Activated naive CD8-positive, alpha-beta T cell treated with anti-CD3 and anti-CD28 coated beads, Interleukin-2, amount 10 ng/mL, durations not matched to agents 7 days and 5 days (primary cell): ENCODE measurements around the gene SERPINB5. TPM values are rescaled to one million over a fixed set of nuclear protein-coding genes. Genes with fewer than 3 reads are reported as not detected.

ENCODE experiments used
- ATAC-seq: fragments of 150-1000 bp; cut with Tn5 transposase; one replicate; pipeline ENCODE4 v1.10.0; 2021; ENCODE audit warnings: low read depth, moderate library complexity
- POLR2A ChIA-PET: fragments of 350-600 bp; sonication (Branson Sonifier 250); formaldehyde crosslinking; loops from one replicate; lab custom pipeline; 2021; ENCODE audit warnings: antibody characterized with exemption; lab: Charles Lee
- DNase-seq: peaks from one replicate; pipeline ENCODE4 v3.0.0; 2021
- H3K27ac Mint-ChIP-seq: one replicate; pipeline ENCODE4 v1.8.0; 2022; ENCODE audit warnings: mild to moderate bottlenecking, mixed read lengths
- H3K27me3 Mint-ChIP-seq: one replicate; pipeline ENCODE4 v1.8.0; 2022; ENCODE audit warnings: mild to moderate bottlenecking, moderate library complexity, mixed read lengths
- H3K36me3 Mint-ChIP-seq: one replicate; pipeline ENCODE4 v1.8.0; 2021; ENCODE audit warnings: mild to moderate bottlenecking, mixed read lengths
- H3K4me1 Mint-ChIP-seq: one replicate; pipeline ENCODE4 v1.8.0; 2021; ENCODE audit warnings: mixed read lengths
- H3K4me3 Mint-ChIP-seq: one replicate; pipeline ENCODE4 v1.8.0; 2022; ENCODE audit warnings: mild to moderate bottlenecking, moderate library complexity, mixed read lengths
- H3K9me3 Mint-ChIP-seq: one replicate; pipeline ENCODE4 v1.8.0; 2021; ENCODE audit warnings: mixed read lengths
- total RNA-seq, 2 experiments: library from RNA; stranded (reverse); gene quantifications; one replicate each; pipeline ENCODE4 v1.2.3, GENCODE V29; 2021

The SERPINB5 gene
- total RNA-seq = not detected

GRCh38 chr18:63476668-63477067, at the start of gene SERPINB5:
SERPINB5 (plus strand) TSS chr18:63476958; CDS start chr18:63484429, 7,471 bp downstream.
- POLR2A ChIA-PET = no interaction called here
- no peak for DNase-seq
- no peak within 1 kb of the TSS for H3K27ac Mint-ChIP-seq
- H3K9me3 Mint-ChIP-seq = no peaks in the 10 kb centered on the region
- peaks cover 30% of the 10 kb centered on the region for H3K27me3 Mint-ChIP-seq
- no peak within 1 kb of the TSS for H3K4me3 Mint-ChIP-seq
- H3K4me1 Mint-ChIP-seq = no peaks in the 10 kb centered on the region
- H3K36me3 Mint-ChIP-seq = no peaks in the 10 kb centered on the region
- no peak for ATAC-seq

DNA sequence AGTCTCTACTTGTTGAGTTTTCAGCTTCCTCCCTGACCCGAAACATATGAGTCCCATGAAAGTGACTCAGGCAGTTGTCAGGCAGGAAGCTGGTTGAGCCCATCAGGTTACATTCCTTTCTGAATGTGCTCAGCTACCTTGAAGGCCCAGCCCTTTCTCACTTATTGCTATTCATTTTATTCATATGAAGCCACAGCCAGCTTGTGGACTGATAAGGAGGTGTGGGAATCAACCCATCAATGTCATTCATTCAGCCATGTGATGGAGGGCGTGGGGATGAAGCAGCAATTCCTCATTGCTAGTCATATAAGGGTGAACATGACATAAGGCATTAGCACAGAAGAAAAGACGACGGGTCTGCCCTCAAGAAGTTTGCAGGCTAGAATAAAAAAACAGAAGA, 49.2 kb upstream of the SERPINB5 start:
- ATAC-seq (no peak), DNase-seq (no peak)
- H3K27ac Mint-ChIP-seq = no peak overlapping the region
- peaks cover 1% of the 10 kb centered on the region for H3K36me3 Mint-ChIP-seq
- H3K9me3 Mint-ChIP-seq = no peaks in the 10 kb centered on the region
- peaks cover 35% of the 10 kb centered on the region for H3K27me3 Mint-ChIP-seq
- no peak overlapping the region for H3K4me3 Mint-ChIP-seq
- POLR2A ChIA-PET = no interaction called here
- H3K4me1 Mint-ChIP-seq = peaks cover 10% of the 10 kb centered on the region

DNA sequence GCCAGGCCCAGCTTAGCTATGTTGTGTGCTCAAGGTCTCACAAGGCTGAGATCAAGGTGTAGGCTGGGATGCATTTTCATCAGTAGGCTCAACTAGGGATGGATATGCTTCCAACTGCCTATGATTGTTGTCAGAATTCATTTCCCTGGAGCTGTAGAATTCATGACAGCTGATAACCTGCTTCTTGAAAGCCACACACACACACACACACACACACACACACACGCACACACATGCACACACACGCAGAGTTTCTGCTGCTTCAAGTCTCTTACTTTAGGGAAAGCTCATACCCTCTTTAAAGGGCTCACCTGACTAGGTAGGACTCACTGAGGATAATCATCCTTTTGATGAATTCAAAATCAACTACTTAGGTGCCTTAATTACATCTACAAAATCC, 46.2 kb upstream of the SERPINB5 start:
- no peaks in the 10 kb centered on the region for H3K36me3 Mint-ChIP-seq
- ATAC-seq (no peak), DNase-seq (no peak)
- peaks cover 59% of the 10 kb centered on the region for H3K27me3 Mint-ChIP-seq
- H3K4me3 Mint-ChIP-seq = no peak overlapping the region
- POLR2A ChIA-PET = interaction anchor here (0.7 kb wide), 2 partner anchors 9 to 1012 kb away, joined by 3 read pairs; partner anchors contain the start of gene VPS4B
- H3K9me3 Mint-ChIP-seq = no peaks in the 10 kb centered on the region
- H3K27ac Mint-ChIP-seq = no peak overlapping the region
- H3K4me1 Mint-ChIP-seq = peaks cover 2% of the 10 kb centered on the region

DNA sequence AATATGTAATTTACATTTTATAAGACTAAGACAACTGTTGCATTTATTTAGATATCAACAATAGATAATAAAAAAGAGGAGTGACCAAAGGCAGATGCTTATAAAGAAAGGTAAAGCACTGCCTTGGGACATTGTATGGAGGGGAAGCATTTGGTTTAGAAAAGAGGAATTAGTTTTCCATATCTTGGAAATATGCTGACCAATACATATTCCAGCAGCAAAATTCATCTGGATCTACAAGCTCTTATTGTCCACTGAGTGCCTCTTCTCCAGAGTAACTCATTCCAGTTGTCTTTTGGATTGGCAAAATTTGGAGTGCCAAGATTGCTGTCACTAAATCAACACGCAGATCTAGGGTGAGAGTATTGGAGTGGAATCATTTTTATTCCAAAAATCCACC, 45.6 kb upstream of the SERPINB5 start:
- Mint-ChIP-seq H3K4me3 (no peak overlapping the region), H3K27ac (no peak overlapping the region), H3K36me3 (no peaks in the 10 kb centered on the region), H3K27me3 (peaks cover 62% of the 10 kb centered on the region), H3K9me3 (no peaks in the 10 kb centered on the region), H3K4me1 (no peaks in the 10 kb centered on the region)
- no peak for ATAC-seq
- POLR2A ChIA-PET = interaction anchor here (0.7 kb wide), 1 partner anchor 9 kb away, joined by 3 read pairs; the partner anchor contains the start of gene VPS4B
- DNase-seq = no peak

DNA sequence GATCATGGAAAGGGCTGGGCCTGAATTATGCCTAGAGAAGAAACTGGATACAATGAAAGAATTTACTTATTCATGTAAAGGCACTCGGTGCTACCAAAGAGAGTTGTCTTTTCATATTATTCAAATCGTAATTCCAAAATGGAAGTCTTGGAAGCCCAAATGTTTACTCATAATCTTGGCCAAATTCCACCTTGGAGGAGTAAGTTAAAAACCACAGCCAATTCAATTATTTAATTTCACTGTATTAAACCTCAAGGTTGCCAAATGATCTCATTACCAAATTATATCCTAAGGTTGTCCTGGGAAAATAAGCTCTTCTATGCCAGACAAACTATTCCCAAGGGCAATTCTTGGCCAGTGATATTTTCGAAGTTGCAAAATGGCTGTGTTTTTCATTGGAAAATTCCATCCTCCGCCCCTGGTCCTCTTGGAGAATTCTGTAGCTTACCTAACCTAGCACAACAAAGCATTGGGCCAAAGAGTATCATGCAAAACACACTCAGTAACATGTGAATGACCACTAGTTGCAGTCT, 43.4 kb upstream of the SERPINB5 start:
- Mint-ChIP-seq H3K9me3 (no peaks in the 10 kb centered on the region), H3K27me3 (peaks cover 69% of the 10 kb centered on the region), H3K27ac (no peak overlapping the region), H3K4me3 (no peak overlapping the region), H3K4me1 (no peaks in the 10 kb centered on the region), H3K36me3 (no peaks in the 10 kb centered on the region)
- ATAC-seq (no peak), DNase-seq (no peak)
- POLR2A ChIA-PET = interaction anchor here (1.4 kb wide), 1 partner anchor 11 kb away, joined by 3 read pairs; the partner anchor contains the start of gene VPS4B

GRCh38 chr18:63438181-63438580, 38.6 kb upstream of the SERPINB5 start:
- Mint-ChIP-seq H3K27me3 (peaks cover 40% of the 10 kb centered on the region), H3K36me3 (no peaks in the 10 kb centered on the region), H3K4me3 (no peak overlapping the region), H3K27ac (no peak overlapping the region), H3K4me1 (peaks cover 4% of the 10 kb centered on the region), H3K9me3 (no peaks in the 10 kb centered on the region)
- DNase-seq = no peak
- POLR2A ChIA-PET = no interaction called here
- no peak for ATAC-seq

DNA sequence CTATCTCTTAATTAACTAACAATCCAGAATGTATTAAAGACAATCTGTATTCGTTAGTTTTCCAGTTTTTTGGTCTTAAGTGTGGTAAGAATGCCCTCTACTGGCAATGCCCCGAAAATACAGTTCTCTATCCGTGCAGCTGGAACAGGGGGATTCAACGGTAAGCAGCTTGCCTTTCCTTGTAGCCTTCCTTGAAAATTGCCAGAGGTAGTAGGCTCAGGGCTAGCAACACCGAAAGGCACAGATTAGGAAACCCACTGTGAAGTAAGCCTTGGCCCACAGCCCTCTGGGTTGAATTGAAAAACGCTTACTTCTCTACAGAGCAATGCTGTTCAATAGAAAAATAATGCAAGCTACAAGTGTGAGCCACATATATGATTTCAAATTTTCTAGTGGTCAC, 37.4 kb upstream of the SERPINB5 start:
- no peak for ATAC-seq
- POLR2A ChIA-PET = no interaction called here
- H3K4me3 Mint-ChIP-seq = no peak overlapping the region

DNA sequence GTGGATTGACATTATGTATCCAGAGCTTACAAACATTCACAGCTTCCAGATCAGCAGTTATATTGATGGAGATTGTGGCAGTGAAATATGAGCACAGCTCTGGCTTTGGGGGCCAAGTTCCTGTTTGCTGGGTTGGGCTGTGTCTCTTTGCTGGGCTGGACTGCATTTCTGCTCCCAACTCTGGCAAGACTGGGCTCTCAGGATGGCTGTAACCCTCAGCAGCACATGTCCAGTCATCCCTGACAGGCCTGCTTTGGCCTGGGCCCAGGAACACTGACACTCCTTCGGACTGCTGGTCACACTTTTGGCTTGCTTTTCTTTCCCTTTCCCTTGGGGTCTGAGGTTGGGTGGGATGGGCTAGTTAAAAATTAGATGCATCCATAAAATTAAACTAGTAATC, 36.5 kb upstream of the SERPINB5 start:
- POLR2A ChIA-PET = no interaction called here
- Mint-ChIP-seq H3K4me1 (peaks cover 4% of the 10 kb centered on the region), H3K27ac (no peak overlapping the region)

More for the DNA sequence above, 37.4 kb upstream of the SERPINB5 start:
- no peak for DNase-seq
- Mint-ChIP-seq H3K9me3 (no peaks in the 10 kb centered on the region), H3K36me3 (no peaks in the 10 kb centered on the region), H3K27me3 (peaks cover 29% of the 10 kb centered on the region), H3K4me1 (peaks cover 4% of the 10 kb centered on the region), H3K27ac (no peak overlapping the region)

GRCh38 chr18:63440881-63441280, 35.9 kb upstream of the SERPINB5 start:
- Mint-ChIP-seq H3K36me3 (no peaks in the 10 kb centered on the region), H3K27ac (no peak overlapping the region), H3K27me3 (peaks cover 19% of the 10 kb centered on the region), H3K4me3 (no peak overlapping the region), H3K9me3 (no peaks in the 10 kb centered on the region), H3K4me1 (peaks cover 4% of the 10 kb centered on the region)
- DNase-seq (no peak), ATAC-seq (no peak)
- POLR2A ChIA-PET = no interaction called here

More for the DNA sequence above, 36.5 kb upstream of the SERPINB5 start:
- no peaks in the 10 kb centered on the region for H3K9me3 Mint-ChIP-seq
- DNase-seq (no peak), ATAC-seq (no peak)
- no peaks in the 10 kb centered on the region for H3K36me3 Mint-ChIP-seq
- H3K27me3 Mint-ChIP-seq = peaks cover 22% of the 10 kb centered on the region
- no peak overlapping the region for H3K4me3 Mint-ChIP-seq

DNA sequence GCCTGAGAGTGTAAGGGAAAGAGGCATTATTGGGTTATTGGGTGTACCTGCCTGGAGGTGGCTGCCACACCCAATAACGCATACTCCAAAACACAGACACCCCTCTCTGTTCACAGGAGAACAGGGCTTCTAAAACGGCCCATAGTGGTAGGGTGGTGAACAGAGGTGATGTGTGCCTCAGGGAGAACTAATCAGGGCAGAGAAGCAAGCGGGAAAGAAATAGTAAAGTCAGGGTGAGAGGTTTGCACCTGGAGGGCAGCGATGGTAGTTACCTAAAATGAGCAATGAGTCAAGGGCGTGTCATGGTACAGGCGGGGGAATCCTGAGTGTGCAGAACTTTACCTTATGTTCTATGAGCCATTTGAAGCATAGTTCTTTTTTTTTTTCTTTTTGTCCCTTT, 32.9 kb upstream of the SERPINB5 start:
- POLR2A ChIA-PET = interaction anchor here (0.7 kb wide), 1 partner anchor 573 kb away, joined by 3 read pairs; no protein-coding TSS in a partner anchor
- no peaks in the 10 kb centered on the region for H3K9me3 Mint-ChIP-seq
- no peak overlapping the region for H3K4me3 Mint-ChIP-seq
- no peak overlapping the region for H3K27ac Mint-ChIP-seq
- H3K27me3 Mint-ChIP-seq = peaks cover 10% of the 10 kb centered on the region
- DNase-seq (no peak), ATAC-seq (no peak)
- H3K4me1 Mint-ChIP-seq = peaks cover 4% of the 10 kb centered on the region
- H3K36me3 Mint-ChIP-seq = no peaks in the 10 kb centered on the region

DNA sequence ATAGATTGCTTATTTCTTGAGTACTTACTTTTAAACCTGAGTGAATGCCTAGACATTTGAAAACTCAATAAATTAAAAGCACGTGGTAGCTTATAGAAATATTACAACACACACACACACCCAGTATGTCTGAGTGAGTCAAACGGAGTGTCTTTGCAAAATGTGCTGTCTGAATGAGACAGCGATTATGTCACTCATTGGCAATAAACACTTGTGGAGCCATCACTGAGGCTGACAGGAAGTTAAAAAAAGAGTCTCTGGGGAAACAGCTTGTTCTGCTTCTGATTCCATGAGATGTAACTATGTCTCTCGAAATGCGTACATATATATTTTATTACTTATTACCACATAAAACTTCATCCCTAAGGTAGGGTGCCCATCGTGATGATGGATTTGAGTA, 32.2 kb upstream of the SERPINB5 start:
- no peak overlapping the region for H3K4me3 Mint-ChIP-seq
- H3K4me1 Mint-ChIP-seq = peaks cover 1% of the 10 kb centered on the region
- ATAC-seq = no peak
- no peaks in the 10 kb centered on the region for H3K36me3 Mint-ChIP-seq
- POLR2A ChIA-PET = interaction anchor here (0.7 kb wide), 1 partner anchor 573 kb away, joined by 3 read pairs; no protein-coding TSS in a partner anchor
- H3K9me3 Mint-ChIP-seq = no peaks in the 10 kb centered on the region
- no peak overlapping the region for H3K27ac Mint-ChIP-seq
- H3K27me3 Mint-ChIP-seq = peaks cover 10% of the 10 kb centered on the region
- no peak for DNase-seq

DNA sequence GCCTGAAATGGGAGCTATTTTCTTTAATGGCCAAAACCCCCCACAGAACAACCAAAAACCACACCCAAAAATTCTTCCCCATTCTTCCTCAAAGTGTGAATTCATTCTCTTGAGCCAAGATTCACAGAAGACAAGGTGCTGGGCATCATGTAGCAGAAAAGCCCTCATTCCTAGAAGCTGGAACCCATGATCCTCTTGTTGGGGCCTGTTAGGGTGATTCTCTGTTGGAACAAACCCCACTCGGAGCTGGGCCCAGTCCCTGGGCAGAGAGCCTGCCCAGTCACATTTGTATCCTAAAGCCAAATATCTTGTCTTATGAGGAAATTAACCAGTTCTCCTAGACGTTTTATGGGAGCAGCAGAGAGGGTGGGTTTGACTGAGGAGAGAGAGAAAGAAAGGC, 31.7 kb upstream of the SERPINB5 start:
- no peaks in the 10 kb centered on the region for H3K36me3 Mint-ChIP-seq
- DNase-seq (no peak), ATAC-seq (no peak)
- POLR2A ChIA-PET = no interaction called here
- no peaks in the 10 kb centered on the region for H3K9me3 Mint-ChIP-seq
- no peak overlapping the region for H3K4me3 Mint-ChIP-seq
- H3K4me1 Mint-ChIP-seq = peaks cover 1% of the 10 kb centered on the region
- H3K27ac Mint-ChIP-seq = no peak overlapping the region
- peaks cover 10% of the 10 kb centered on the region for H3K27me3 Mint-ChIP-seq

DNA sequence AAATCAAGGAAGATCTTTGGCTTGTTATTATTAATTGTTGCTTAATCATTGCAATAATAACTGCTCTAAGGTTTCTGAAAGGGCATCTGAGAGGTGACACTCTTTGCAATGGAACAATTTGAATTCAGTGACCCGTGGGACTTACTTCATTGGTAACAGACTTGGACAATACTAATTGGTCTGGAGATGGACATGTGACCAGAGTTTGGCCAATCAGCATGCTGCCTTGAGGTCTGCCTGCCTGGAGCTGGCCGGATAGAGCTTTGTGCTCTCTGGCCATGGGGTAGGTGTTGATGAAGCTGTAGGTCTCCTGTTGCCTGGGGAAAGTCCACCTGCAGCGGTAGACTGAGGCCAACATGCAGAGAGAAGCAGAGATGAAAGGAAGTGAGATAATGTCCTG, 30.5 kb upstream of the SERPINB5 start:
- Mint-ChIP-seq H3K27ac (no peak overlapping the region), H3K9me3 (no peaks in the 10 kb centered on the region), H3K36me3 (no peaks in the 10 kb centered on the region), H3K4me3 (no peak overlapping the region), H3K4me1 (peaks cover 2% of the 10 kb centered on the region), H3K27me3 (peaks cover 2% of the 10 kb centered on the region)
- DNase-seq = no peak
- POLR2A ChIA-PET = no interaction called here
- no peak for ATAC-seq

- no peak overlapping the region for H3K27ac Mint-ChIP-seq
Observed at GRCh38 chr18:63447066-63447465, 29.7 kb upstream of the SERPINB5 start.

More at GRCh38 chr18:63447066-63447465, 29.7 kb upstream of the SERPINB5 start:
- Mint-ChIP-seq H3K36me3 (no peaks in the 10 kb centered on the region), H3K4me3 (no peak overlapping the region), H3K4me1 (peaks cover 5% of the 10 kb centered on the region), H3K27me3 (no peaks in the 10 kb centered on the region), H3K9me3 (no peaks in the 10 kb centered on the region)
- no peak for DNase-seq
- POLR2A ChIA-PET = no interaction called here
- ATAC-seq = no peak
